GM12875 (cell line): Measurements from ENCODE around the gene FMNL2.

ENCODE experiments used
- H3K4me3 ChIP-seq: one replicate; pipeline ENCODE4 v1.5.1; 2011; ENCODE audit warnings: low read depth, low read length, control low read depth
- TF ChIP-seq, protein P1 (sequence below): IDR thresholded peaks from 2 replicates; pipeline ENCODE4 v1.5.1; 2011; ENCODE audit warnings: low read depth, mild to moderate bottlenecking, control low read depth, inconsistent platforms, low read length, moderate library complexity, borderline replicate concordance; ENCODE audit not compliant: insufficient read depth

Gene FMNL2

DNA sequence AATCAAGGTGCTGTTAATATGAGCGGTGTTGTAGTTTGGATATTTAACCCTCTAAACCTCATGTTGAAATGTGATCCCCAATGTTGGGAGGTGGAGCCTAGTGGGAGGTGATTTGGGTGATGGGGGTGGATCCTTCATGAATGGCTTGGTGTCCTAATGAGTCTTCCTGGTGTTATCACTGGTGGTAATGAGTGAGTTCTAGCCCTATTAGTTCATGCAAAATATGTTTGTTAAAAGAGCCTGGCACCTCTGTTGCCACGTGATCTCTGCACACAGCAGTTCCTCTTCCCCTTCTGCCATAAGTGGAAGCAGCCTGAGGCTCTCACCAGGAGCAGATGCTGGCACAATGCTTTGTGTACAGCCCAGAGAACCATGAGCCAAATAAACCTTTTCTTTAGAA lies 158.4 kb downstream of the FMNL2 start:
- TF ChIP-seq, protein P1, sequence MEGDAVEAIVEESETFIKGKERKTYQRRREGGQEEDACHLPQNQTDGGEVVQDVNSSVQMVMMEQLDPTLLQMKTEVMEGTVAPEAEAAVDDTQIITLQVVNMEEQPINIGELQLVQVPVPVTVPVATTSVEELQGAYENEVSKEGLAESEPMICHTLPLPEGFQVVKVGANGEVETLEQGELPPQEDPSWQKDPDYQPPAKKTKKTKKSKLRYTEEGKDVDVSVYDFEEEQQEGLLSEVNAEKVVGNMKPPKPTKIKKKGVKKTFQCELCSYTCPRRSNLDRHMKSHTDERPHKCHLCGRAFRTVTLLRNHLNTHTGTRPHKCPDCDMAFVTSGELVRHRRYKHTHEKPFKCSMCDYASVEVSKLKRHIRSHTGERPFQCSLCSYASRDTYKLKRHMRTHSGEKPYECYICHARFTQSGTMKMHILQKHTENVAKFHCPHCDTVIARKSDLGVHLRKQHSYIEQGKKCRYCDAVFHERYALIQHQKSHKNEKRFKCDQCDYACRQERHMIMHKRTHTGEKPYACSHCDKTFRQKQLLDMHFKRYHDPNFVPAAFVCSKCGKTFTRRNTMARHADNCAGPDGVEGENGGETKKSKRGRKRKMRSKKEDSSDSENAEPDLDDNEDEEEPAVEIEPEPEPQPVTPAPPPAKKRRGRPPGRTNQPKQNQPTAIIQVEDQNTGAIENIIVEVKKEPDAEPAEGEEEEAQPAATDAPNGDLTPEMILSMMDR, result no peak
- no peak overlapping the region for H3K4me3 ChIP-seq

DNA sequence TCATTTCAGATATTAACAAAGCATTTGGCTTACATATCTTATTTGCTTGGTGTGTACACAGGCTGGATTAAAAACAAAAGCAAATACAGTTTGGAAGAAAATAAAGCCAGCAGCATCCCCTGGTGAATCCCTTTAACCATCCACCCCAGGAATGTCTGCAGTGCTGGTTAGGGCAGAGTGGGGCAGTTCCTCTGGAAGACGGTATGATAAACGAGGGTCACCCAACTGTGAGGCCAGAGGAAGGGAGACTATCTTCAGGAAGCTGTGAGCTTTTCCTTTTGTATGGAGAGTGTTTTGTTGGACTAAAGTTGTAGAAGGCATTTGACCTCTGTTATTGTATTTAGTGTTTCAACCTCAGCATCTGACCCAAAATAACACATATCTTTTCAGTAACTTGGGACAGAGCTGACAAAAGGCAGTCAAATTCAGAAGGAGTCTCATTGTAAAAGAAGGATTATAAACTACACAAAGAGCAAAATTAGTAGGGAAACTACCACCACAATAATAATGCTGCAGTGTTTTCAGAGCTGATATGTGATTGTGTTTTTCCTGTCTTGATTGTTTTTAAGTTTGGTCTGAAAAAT lies 159.1 kb downstream of the FMNL2 start:
- TF ChIP-seq, protein P1, result no peak
- H3K4me3 ChIP-seq, result no peak overlapping the region

DNA sequence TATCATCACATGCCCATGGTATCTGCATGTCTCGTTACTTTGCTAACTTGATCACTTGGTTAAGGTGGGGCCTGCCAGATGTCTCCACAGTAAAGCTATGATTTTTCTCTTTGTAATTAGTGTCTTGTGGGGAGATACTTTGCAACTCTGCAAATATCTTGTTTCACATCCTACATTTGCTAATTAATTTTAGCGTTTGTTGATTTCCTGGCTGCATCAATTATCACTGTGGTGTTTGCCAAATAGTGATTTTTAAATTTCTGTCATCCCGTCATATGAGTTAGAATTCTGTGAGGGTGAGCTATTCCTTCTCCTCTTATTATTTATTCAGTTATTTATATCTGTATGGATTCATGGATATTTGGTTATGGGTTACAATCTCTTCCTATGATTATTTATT lies 161.4 kb downstream of the FMNL2 start:
- TF ChIP-seq, protein P1, result no peak
- H3K4me3 ChIP-seq, result no peak overlapping the region

DNA sequence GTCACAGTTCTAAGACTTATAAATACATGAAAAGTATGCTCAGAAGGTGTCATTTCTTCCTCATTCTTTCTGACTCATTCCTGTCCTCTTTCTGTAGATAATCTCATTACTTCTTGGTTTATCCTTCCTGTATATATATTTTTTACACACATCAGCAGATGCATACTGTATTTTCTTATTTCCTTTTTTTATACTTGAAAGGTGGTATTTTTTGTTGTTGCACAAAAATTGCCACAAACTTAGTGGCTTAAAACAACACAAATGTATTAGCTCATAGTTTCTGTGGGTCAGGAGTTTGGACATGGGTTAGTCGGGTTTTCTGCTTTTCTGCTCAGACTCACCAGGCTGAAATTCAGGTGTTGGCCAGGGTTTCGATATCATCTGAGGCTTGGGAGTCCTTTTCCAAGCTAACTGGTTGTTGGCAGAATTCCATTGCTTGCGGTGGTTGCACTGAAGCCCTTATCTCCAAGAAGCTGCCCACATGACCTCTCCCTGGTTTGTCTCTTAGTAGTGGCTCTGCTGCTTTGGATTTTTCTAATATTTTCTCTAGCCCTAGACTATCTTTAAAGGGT lies 162.6 kb downstream of the FMNL2 start:
- no peak overlapping the region for H3K4me3 ChIP-seq
- TF ChIP-seq, protein P1, result no peak

DNA sequence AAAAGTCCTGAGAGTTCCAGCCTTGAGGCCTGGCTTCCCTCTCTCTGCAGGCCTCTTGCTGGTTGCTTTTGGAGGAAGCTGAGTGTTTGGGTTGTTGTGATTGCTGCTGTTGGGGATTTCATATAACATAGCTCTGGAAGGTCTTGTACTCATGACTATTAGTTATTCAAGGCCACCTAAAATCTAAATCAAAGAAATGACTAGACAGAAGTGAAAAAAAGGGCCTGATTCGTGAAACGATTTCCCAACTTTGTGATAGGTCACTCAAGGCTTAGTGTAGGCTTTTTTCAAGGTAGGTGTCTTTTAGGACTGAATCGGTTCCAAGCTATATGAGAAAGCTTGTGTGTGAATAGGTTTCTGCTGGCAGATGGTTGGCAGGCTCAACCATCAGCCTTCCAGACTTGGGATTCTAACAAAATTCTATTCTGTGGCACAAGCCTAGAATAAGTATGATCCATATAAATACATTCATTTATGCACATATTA lies 164.4 kb downstream of the FMNL2 start:
- no peak overlapping the region for H3K4me3 ChIP-seq
- TF ChIP-seq, protein P1, result no peak

DNA sequence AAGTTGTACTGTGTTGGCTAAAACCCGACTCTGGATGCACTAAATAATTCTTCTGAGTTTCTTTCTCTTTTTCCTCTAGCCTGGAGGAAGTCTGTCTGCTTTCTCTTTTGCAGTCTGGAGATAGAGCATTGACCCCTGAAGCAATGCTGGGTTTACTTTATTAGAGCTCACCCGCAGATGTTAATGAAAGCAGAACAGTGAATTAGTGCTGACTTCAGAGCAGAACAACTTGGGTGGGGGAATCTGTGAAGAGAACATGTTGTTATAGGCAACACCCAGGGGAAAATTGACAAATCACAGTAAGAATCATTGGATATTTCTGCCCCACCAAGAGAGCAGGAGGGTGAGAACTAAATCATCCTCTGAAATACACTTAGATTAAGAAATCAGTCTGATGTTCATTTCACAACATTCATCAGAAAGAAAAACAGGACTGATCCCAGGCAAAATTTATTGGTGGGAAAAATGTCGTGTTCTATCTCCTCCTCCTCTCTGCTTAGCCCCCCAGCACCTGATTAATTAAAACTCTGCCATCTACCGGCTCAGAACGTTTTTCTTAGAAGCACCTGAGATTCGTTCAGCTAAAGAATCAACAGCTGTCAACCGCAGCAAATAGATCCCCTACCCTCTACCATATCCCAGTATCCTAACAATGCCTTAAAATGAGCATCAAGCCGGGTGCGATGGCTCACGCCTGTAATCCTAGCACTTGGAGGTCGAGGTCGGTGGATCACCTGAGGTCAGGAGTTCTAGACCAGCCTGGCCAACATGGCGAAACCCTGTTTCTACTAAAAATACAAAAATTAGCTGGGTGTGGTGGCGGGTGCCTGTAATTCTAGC lies 165.1 kb downstream of the FMNL2 start:
- TF ChIP-seq, protein P1, result no peak
- H3K4me3 ChIP-seq, result no peak overlapping the region
